ENCODE measurements around the gene CADPS2.

- no peak for TF ChIP-seq CTCF (IDR thresholded peaks at IDR 0.05; ENCODE audit: low read length)
- no peak for TF ChIP-seq EZH2 (optimal IDR thresholded peaks at IDR 0.05; ENCODE audit: low read depth, low read length)
- TF ChIP-seq EZH2phosphoT487 (IDR thresholded peaks at IDR 0.05; ENCODE audit: low read length) = no peak
Observed at GRCh38 chr7:122677149-122677548, 209.1 kb downstream of the CADPS2 start.

Data from MM.1S (cell line).